Activated naive CD4-positive, alpha-beta T cell treated with anti-CD3 and anti-CD28 coated beads for 36 hours (primary cell): ENCODE measurements around the gene LRRC34. TPM values are rescaled to one million over a fixed set of nuclear protein-coding genes. Genes with fewer than 3 reads are reported as not detected.

Experiments
- CTCF ChIA-PET: fragments of 350-600 bp; sonication (Branson Sonifier 250); formaldehyde crosslinking; loops from one replicate; lab custom pipeline; 2021; ENCODE audit warnings: antibody characterized with exemption; lab: Charles Lee
- DNase-seq: peaks from one replicate; pipeline ENCODE4 v3.0.0-alpha.2; 2020
- H3K27ac Mint-ChIP-seq: one replicate; pipeline ENCODE4 v1.8.0; 2021; ENCODE audit warnings: mild to moderate bottlenecking, mixed read lengths
- H3K27me3 Mint-ChIP-seq: one replicate; pipeline ENCODE4 v1.8.0; 2021; ENCODE audit warnings: low read depth, mixed read lengths
- H3K36me3 Mint-ChIP-seq: one replicate; pipeline ENCODE4 v1.8.0; 2021; ENCODE audit warnings: low read depth, mixed read lengths
- H3K4me1 Mint-ChIP-seq: one replicate; pipeline ENCODE4 v1.8.0; 2021; ENCODE audit warnings: low read depth, mixed read lengths
- H3K4me3 Mint-ChIP-seq: one replicate; pipeline ENCODE4 v1.8.0; 2021; ENCODE audit warnings: mild to moderate bottlenecking, moderate library complexity, mixed read lengths
- H3K9me3 Mint-ChIP-seq: one replicate; pipeline ENCODE4 v1.8.0; 2021; ENCODE audit warnings: mixed read lengths
- intact Hi-C: fragments of 100-400 bp; cut with micrococcal nuclease; formaldehyde crosslinking; loops from one replicate; pipeline ENCODE4 v1.15.1; 2023
- total RNA-seq, 2 experiments: library from RNA; stranded (reverse); gene quantifications; one replicate each; pipeline ENCODE4 v1.2.3, GENCODE V29; 2021

Gene LRRC34
- total RNA-seq, 2 experiments from 2014 or later, result 3.8 to 3.9 TPM

- H3K36me3 Mint-ChIP-seq, result no peaks in the 10 kb centered on the region
- no peak overlapping the region for H3K4me3 Mint-ChIP-seq
Measured at GRCh38 chr3:169755488-169755887, 57.2 kb downstream of the LRRC34 start.

GRCh38 chr3:169754711-169755110 lies 58.0 kb downstream of the LRRC34 start:
- Mint-ChIP-seq H3K27me3 (peaks cover 2% of the 10 kb centered on the region), H3K4me1 (peaks cover 13% of the 10 kb centered on the region), H3K9me3 (no peaks in the 10 kb centered on the region), H3K27ac (no peak overlapping the region), H3K36me3 (no peaks in the 10 kb centered on the region), H3K4me3 (no peak overlapping the region)
- intact Hi-C loops, result loop anchor here (5.0 kb wide), 1 partner anchor 92 kb away; the partner anchor contains the start of gene MECOM
- CTCF ChIA-PET, result interaction anchor here (1.2 to 1.6 kb wide), 2 partner anchors 10 to 15 kb away, joined by 4 to 5 read pairs; partner anchors contain the start of gene ACTRT3
- no peak for DNase-seq

More at GRCh38 chr3:169755488-169755887, 57.2 kb downstream of the LRRC34 start:
- H3K9me3 Mint-ChIP-seq, result no peaks in the 10 kb centered on the region
- H3K27ac Mint-ChIP-seq, result no peak overlapping the region
- peaks cover 2% of the 10 kb centered on the region for H3K27me3 Mint-ChIP-seq
- H3K4me1 Mint-ChIP-seq, result peaks cover 17% of the 10 kb centered on the region
- DNase-seq, result no peak
- intact Hi-C loops, result loop anchor here (5.0 kb wide), 1 partner anchor 93 kb away; the partner anchor contains the start of gene MECOM
- CTCF ChIA-PET, result no interaction called here

- intact Hi-C loops, result no loop called here
- Mint-ChIP-seq H3K27me3 (peaks cover 14% of the 10 kb centered on the region), H3K36me3 (no peaks in the 10 kb centered on the region), H3K9me3 (no peaks in the 10 kb centered on the region), H3K4me3 (no peak overlapping the region), H3K4me1 (peaks cover 10% of the 10 kb centered on the region), H3K27ac (no peak overlapping the region)
- CTCF ChIA-PET, result no interaction called here
- no peak for DNase-seq
Measured at GRCh38 chr3:169751875-169752274, 60.8 kb downstream of the LRRC34 start.

GRCh38 chr3:169750665-169751064 lies 62.0 kb downstream of the LRRC34 start:
- Mint-ChIP-seq H3K36me3 (no peaks in the 10 kb centered on the region), H3K4me1 (peaks cover 10% of the 10 kb centered on the region), H3K27me3 (peaks cover 19% of the 10 kb centered on the region), H3K27ac (no peak overlapping the region), H3K4me3 (no peak overlapping the region), H3K9me3 (no peaks in the 10 kb centered on the region)
- intact Hi-C loops, result no loop called here
- DNase-seq, result no peak
- CTCF ChIA-PET, result no interaction called here

- intact Hi-C loops, result loop anchor here (1.0 to 5.0 kb wide), 2 partner anchors 24 to 186 kb away; no protein-coding TSS in a partner anchor
- peaks cover 19% of the 10 kb centered on the region for H3K27me3 Mint-ChIP-seq
- no peaks in the 10 kb centered on the region for H3K36me3 Mint-ChIP-seq
- no peaks in the 10 kb centered on the region for H3K9me3 Mint-ChIP-seq
- H3K27ac Mint-ChIP-seq, result no peak overlapping the region
- DNase-seq, result no peak
- CTCF ChIA-PET, result interaction anchor here (0.9 to 1.1 kb wide), 2 partner anchors 61 to 600 kb away, joined by 3 to 5 read pairs; no protein-coding TSS in a partner anchor
- H3K4me1 Mint-ChIP-seq, result peaks cover 14% of the 10 kb centered on the region
- H3K4me3 Mint-ChIP-seq, result no peak overlapping the region
Measured at GRCh38 chr3:169748670-169749069, 64.0 kb downstream of the LRRC34 start.

- intact Hi-C loops, result loop anchor here (5.0 kb wide), 1 partner anchor 185 kb away; no protein-coding TSS in a partner anchor
- H3K9me3 Mint-ChIP-seq, result no peaks in the 10 kb centered on the region
- H3K27me3 Mint-ChIP-seq, result peaks cover 16% of the 10 kb centered on the region
- CTCF ChIA-PET, result no interaction called here
- peaks cover 14% of the 10 kb centered on the region for H3K4me1 Mint-ChIP-seq
- no peak overlapping the region for H3K27ac Mint-ChIP-seq
- no peak overlapping the region for H3K4me3 Mint-ChIP-seq
- no peaks in the 10 kb centered on the region for H3K36me3 Mint-ChIP-seq
- DNase-seq, result no peak
Measured at GRCh38 chr3:169746924-169747323, 65.8 kb downstream of the LRRC34 start.

- peaks cover 16% of the 10 kb centered on the region for H3K27me3 Mint-ChIP-seq
- CTCF ChIA-PET, result interaction anchor here (0.6 to 2.0 kb wide), 16 partner anchors 10 to 1045 kb away, joined by 3 to 8 read pairs (median 4); no protein-coding TSS in a partner anchor
- no peaks in the 10 kb centered on the region for H3K9me3 Mint-ChIP-seq
- H3K27ac Mint-ChIP-seq, result no peak overlapping the region
- H3K4me1 Mint-ChIP-seq, result peaks cover 14% of the 10 kb centered on the region
- no peaks in the 10 kb centered on the region for H3K36me3 Mint-ChIP-seq
- no peak overlapping the region for H3K4me3 Mint-ChIP-seq
- intact Hi-C loops, result loop anchor here (1.0 to 5.0 kb wide), 5 partner anchors 77 to 1697 kb away; no protein-coding TSS in a partner anchor
- DNase-seq, result no peak
Measured at GRCh38 chr3:169744366-169745054, 68.2 kb downstream of the LRRC34 start.

Other genes with a start within 250 kb of the LRRC34 start
- not detected for gene MECOM, start 149.2 kb downstream of the LRRC34 start, total RNA-seq
- 10 to 100 TPM; 16.0 to 20.4 TPM for gene TERC, start 47.8 kb downstream of the LRRC34 start, total RNA-seq
- under 1 TPM in 1 of 2 experiments, not detected in 1; 0.30 TPM for gene ACTRT3, start 43.3 kb downstream of the LRRC34 start, total RNA-seq
- 10 to 100 TPM; 12.0 to 13.5 TPM for gene MYNN, start 39.5 kb downstream of the LRRC34 start, total RNA-seq
- gene LRRIQ4, start within 50 bp of the LRRC34 start, total RNA-seq, result under 1 TPM in 1 of 2 experiments, not detected in 1; 0.12 TPM
- not detected for gene LRRC31, start 57.0 kb upstream of the LRRC34 start, total RNA-seq
- gene SAMD7, start 98.7 kb upstream of the LRRC34 start, total RNA-seq, result not detected
- 10 to 100 TPM; 60.0 to 73.3 TPM for gene SEC62, start 153.9 kb upstream of the LRRC34 start, total RNA-seq
- 10 to 100 TPM; 10.3 TPM for gene GPR160, start 225.1 kb upstream of the LRRC34 start, total RNA-seq